ENCODE measurements around the gene PDZD8. TPM values are rescaled to one million over a fixed set of nuclear protein-coding genes. Genes with fewer than 3 reads are reported as not detected.

PDZD8 gene
- total RNA-seq (10 to 100 TPM; 11.1 to 60.5 (median 40.4) TPM), polyA plus RNA-seq (1 to 10 TPM; 3.5 to 5.5 (median 4.0) TPM)
- long read RNA-seq, donor 1, full-length matches to known transcripts: 2 of 2 reads
- long read RNA-seq, donor 1, partial matches to known transcripts: 0 of 2 reads
- long read RNA-seq, donor 1, other reads (novel, unspliced or antisense): 0 of 2 reads
- long read RNA-seq, donor 2, full-length matches to known transcripts: 7 of 13 reads
- long read RNA-seq, donor 2, partial matches to known transcripts: 6 of 13 reads
- long read RNA-seq, donor 2, other reads (novel, unspliced or antisense): 0 of 13 reads
- long read RNA-seq, donor 3, full-length matches to known transcripts: 1 of 1 reads
- long read RNA-seq, donor 3, partial matches to known transcripts: 0 of 1 reads
- long read RNA-seq, donor 3, other reads (novel, unspliced or antisense): 0 of 1 reads
- long read RNA-seq, donor 4, full-length matches to known transcripts: 1 of 1 reads
- long read RNA-seq, donor 4, partial matches to known transcripts: 0 of 1 reads
- long read RNA-seq, donor 4, other reads (novel, unspliced or antisense): 0 of 1 reads
- long read RNA-seq, donor 5, full-length matches to known transcripts: 12 of 12 reads
- long read RNA-seq, donor 5, partial matches to known transcripts: 0 of 12 reads
- long read RNA-seq, donor 5, other reads (novel, unspliced or antisense): 0 of 12 reads
- long read RNA-seq, donor 6, full-length matches to known transcripts: 4 of 30 reads
- long read RNA-seq, donor 6, partial matches to known transcripts: 26 of 30 reads
- long read RNA-seq, donor 6, other reads (novel, unspliced or antisense): 0 of 30 reads
- long read RNA-seq, donor 7, full-length matches to known transcripts: 10 of 10 reads
- long read RNA-seq, donor 7, partial matches to known transcripts: 0 of 10 reads
- long read RNA-seq, donor 7, other reads (novel, unspliced or antisense): 0 of 10 reads
- long read RNA-seq, donor 8: 0 reads
- long read RNA-seq, donor 9, full-length matches to known transcripts: 6 of 6 reads
- long read RNA-seq, donor 9, partial matches to known transcripts: 0 of 6 reads
- long read RNA-seq, donor 9, other reads (novel, unspliced or antisense): 0 of 6 reads
- long read RNA-seq, donor 10, full-length matches to known transcripts: 2 of 7 reads
- long read RNA-seq, donor 10, partial matches to known transcripts: 5 of 7 reads
- long read RNA-seq, donor 10, other reads (novel, unspliced or antisense): 0 of 7 reads

- Histone ChIP-seq H3K9me3 (no peaks in the 10 kb centered on the region), H3K27ac (peak within 1 kb of the TSS; percentile 98 to 100 (median 99)), H3K4me1 (peaks cover 8 to 36% (median 31%) of the 10 kb centered on the region in 4 donors), H3K27me3 (peaks cover 0 to 20% (median 0%) of the 10 kb centered on the region in 3 donors), H3K4me3 (peak within 1 kb of the TSS; percentile 91 to 97 (median 96)), H3K36me3 (no peaks in the 10 kb centered on the region)
- DNase-seq: peak; percentile 96 to 99
- intact Hi-C loops (cut with DNase I; ENCODE audit: low total_unique reads): no loop called here
- no peak for TF ChIP-seq POLR2A (IDR thresholded peaks at IDR 0.05)
- TF ChIP-seq POLR2AphosphoS5 (IDR thresholded peaks at IDR 0.05): peak; percentile 69 to 80 (median 78)
- TF ChIP-seq EP300 (IDR thresholded peaks at IDR 0.05): no peak
- TF ChIP-seq CTCF (IDR thresholded peaks at IDR 0.05): peak in 1 of 7 experiments; percentile 19
- 0 to 1% (median 0%) methylated on average over 30 to 103 of the region's 103 CpGs for WGBS, 5 donors
Observed at GRCh38 chr10:117375360-117376178, at the start of gene PDZD8. TSS of gene PDZD8 (minus strand) at chr10:117375440. CDS start at chr10:117375227, 213 bp downstream.

- DNase-seq: no peak
- H3K27me3 ChIP-seq: no peaks in the 10 kb centered on the region
- no peak overlapping the region for H3K4me3 ChIP-seq
- H3K27ac ChIP-seq: no peak overlapping the region
- no peaks in the 10 kb centered on the region for H3K36me3 ChIP-seq
- intact Hi-C loops (cut with DNase I; ENCODE audit: low total_unique reads): no loop called here
- H3K4me1 ChIP-seq: no peaks in the 10 kb centered on the region
- WGBS, 5 donors: 85 to 93% (median 90%) methylated on average over 6 of the region's 6 CpGs
- TF ChIP-seq EP300 (IDR thresholded peaks at IDR 0.05) (no peak), CTCF (IDR thresholded peaks at IDR 0.05) (no peak), POLR2A (IDR thresholded peaks at IDR 0.05) (no peak), POLR2AphosphoS5 (IDR thresholded peaks at IDR 0.05) (no peak)
- H3K9me3 ChIP-seq: peaks cover 0 to 8% (median 5%) of the 10 kb centered on the region in 4 donors
Observed at GRCh38 chr10:117424171-117424570, 48.9 kb upstream of the PDZD8 start.

- no peaks in the 10 kb centered on the region for H3K4me1 ChIP-seq
- no peak for DNase-seq
- H3K36me3 ChIP-seq: no peaks in the 10 kb centered on the region
- no peaks in the 10 kb centered on the region for H3K27me3 ChIP-seq
- intact Hi-C loops (cut with DNase I; ENCODE audit: low total_unique reads): no loop called here
- TF ChIP-seq CTCF (IDR thresholded peaks at IDR 0.05): no peak
- no peak for TF ChIP-seq POLR2AphosphoS5 (IDR thresholded peaks at IDR 0.05)
- TF ChIP-seq EP300 (IDR thresholded peaks at IDR 0.05): no peak
- peaks cover 0 to 8% (median 5%) of the 10 kb centered on the region in 4 donors for H3K9me3 ChIP-seq
- WGBS, 5 donors: 70 to 84% (median 80%) methylated on average over 5 of the region's 5 CpGs
- no peak overlapping the region for H3K27ac ChIP-seq
- no peak overlapping the region for H3K4me3 ChIP-seq
Observed at GRCh38 chr10:117421985-117422384, 46.7 kb upstream of the PDZD8 start.
